ENCODE measurements around the gene ASS1.

The ASS1 gene

DNA sequence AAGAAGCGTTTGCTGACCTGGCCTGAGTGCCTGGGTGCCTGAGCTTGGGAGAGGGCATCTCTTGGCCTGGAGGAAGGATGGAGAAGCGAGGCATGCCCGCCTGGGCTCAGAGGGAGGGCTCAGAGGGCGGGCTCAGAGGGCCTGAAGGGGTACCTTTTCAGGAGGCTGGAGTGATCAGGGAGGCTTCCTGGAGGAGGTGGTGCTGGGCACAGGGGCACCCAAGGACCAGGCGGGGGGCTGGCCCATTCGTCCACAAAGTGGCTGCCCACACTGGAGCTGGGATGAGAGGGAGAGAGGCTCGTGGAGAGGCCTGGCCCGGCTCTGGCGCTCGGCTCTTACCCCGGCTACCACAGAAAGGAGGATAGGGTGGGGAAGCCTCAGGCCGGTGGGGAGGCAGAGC lies 32.8 kb downstream of the ASS1 start:
- no peak for DNase-seq

DNA sequence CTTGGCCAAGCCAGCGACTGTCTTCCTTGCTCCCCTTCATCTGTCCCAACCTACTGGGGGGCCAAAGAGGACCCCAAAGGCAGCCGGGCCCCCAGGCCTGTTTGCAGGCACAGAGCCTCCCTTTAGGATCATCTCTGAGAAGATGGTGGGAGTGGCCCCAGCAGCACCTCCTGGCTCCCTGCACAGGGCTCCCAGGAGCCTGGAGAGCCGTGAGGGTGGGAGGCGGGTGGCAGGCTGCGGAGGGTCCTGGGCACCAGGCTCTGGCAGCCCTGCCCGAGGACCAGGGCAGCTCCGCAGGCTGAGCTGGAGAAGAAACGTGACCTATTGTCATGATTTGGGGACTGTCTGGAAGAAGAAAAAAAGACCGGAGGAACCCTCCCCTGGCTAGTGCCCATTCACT lies 33.4 kb downstream of the ASS1 start:
- DNase-seq, result no peak

DNA sequence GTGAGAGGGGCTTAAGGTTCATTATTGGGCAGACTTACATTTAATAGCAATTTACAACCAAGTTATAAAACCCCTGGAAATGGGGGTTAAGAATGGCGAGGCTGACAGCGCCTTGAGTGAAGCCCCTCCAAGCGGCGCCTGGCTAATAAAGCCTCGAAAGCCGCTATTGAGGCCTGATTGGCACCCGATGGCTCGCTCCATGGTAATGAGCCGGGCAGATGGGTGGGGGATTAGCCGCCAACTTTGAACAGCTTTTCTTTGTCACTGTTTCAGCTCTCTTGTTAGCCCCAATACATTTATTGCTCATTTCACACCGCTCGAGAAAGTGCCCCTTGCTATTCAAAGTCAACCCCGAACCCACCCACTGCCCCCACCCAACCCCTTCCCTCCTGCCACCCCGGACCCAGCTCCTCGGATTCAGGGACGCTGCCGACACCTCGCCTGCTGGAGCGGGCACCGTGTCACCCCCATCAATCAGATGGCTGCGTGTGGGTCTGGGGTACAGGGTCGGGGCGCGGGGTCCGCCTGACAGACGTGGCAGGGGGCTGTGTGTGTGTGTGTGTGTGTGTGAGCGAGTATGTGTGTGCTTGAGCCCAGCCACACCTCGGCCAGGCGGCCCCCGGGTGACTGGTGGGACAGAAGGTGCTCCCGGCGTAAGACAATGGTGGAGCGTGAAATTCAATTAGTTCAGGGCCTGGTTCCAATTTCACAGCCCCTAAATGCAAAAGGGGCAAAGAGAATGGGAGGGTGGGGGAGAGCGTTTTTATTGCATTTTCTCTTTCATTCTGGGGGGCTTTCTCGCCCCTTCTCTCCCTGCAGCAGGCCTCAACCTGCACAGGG lies 34.2 kb downstream of the ASS1 start:
- DNase-seq, result no peak

DNA sequence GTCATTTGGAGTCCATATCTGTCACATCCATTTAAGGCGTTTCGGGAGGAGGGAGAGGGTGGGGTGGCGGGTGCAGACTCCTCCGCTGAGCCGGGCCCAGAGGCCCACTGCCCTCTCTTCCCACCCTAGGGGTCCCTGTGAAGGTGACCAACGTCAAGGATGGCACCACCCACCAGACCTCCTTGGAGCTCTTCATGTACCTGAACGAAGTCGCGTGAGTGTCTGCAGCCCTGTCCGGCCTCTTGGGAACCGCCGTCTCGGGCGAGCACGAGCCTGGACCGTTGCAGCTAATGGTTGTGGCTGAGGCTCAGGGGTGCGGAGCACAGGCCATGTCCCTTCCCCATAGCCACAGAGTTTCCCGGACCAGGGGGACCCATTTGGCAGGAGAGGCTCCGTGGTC lies 34.8 kb downstream of the ASS1 start:
- no peak for DNase-seq

DNA sequence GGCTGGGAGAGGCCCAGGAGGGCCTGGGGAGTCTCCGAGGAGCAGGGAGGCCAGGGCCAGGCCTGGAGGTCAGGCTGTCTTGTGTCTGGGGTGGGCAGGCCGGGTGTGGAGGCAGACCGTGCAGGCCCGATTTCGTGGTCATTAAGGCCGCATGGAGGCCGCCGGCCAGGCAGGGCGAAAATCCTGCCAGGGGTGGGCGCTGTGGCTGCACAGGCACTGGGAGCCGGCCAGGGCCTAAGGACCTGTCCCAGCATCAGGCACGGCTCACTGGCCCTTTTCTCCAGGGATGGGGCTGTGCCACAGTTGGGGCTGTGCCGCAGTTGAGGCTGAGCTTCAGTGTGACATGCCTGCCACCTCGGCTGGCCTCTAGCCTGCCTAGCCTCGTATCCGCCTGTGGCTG lies 35.9 kb downstream of the ASS1 start:
- DNase-seq, result no peak

DNA sequence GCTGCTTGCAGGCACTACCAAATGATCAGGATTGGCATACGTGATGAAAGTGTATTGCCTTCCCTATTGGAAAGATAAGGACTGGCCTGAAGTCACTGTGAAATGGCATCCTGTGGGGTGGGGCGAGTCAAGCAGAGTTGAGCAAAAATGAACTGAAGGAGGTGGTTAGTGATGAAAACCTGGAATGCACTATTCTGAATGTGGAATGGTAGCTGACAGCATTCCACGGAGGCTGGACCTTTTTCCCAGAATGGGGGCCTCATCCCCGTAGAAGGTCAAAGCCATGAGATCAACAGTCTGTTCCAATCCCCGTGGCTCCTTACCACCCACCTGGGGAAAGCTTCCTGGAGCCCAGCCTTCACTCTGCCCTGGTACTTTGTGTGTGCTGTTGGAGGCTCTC lies 37.7 kb downstream of the ASS1 start:
- no peak for DNase-seq

DNA sequence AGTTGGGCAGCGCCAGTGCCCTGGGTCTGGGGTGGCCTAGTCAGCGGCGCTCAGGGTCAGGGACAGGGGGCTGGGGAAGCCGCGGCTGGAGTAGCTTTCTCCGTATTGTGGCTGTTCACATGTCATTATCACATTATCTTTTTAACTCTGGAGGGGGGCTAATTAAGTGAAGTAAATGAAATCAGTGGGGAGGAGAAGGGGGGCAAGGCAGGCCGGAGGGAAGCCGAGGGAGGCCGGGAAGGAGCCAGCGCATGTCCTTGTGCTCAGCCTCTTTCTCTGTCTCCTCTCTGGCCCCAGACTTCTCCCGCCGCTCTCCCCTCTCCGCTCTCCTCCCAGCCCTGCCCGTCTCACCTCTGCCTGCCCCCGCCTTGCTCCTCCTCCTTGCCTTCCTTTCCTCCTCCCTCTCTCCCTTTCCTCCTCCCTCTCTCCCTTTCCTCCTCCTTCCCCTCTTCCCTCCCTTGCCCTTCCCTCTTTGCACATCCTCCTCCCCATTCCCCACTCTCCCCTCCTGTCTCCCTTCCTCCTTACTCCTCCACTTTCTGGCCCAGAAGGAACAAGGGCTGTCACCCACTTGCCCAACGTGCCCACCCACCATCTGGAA lies 38.7 kb downstream of the ASS1 start:
- DNase-seq, result no peak

DNA sequence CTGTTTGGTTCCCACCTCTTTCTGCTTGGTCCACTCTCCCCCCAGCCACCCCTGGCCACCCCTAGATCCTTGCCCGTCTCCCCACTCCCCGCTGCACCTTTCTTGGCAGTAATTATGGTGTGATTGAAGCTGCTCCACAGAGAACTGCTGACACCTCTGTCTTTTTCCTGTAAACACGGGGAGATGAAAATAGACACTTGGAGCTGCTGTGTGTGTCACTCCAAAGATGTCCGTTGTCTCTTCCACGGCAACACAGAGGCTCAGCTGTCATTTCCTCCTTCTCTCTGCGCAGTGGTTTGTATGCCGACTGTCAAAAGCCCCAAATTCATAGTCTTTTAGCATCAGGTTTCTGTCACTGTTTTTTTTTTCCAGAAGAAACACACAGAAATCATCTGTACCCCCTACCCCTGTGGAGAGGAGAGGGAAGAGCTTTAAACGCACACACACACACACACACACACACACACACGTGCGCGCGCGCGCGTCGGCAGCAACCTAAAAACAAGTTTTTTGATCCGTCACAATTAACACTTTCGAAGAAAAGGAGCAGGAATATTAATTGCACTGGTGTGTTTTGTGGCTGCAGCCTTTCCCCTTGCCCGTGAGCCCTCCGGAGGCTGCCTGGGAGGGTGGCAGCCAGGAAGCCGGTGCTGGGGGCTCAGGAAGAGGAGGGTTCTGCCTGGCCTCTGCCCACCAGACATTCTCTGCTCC lies 39.8 kb downstream of the ASS1 start:
- DNase-seq, result no peak

DNA sequence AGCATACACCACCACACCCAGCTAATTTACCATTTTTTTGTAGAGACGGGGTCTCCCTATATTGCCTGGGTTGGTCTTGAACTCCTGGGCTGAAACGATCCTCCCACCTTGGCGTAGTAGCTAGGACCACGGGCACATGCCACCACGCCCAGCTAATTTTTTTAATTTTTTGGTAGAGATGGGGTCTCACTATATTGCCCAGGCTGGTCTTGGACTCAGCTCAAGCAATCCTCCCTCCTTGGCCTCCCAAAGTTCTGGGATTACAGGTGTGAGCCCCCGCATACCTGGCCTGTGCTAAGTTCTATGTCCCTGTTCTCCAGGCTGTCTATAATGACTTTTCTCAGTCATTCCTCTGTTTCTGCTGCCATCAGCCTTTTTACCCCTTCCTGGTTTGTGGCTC lies 41.3 kb downstream of the ASS1 start:
- no peak for DNase-seq

DNA sequence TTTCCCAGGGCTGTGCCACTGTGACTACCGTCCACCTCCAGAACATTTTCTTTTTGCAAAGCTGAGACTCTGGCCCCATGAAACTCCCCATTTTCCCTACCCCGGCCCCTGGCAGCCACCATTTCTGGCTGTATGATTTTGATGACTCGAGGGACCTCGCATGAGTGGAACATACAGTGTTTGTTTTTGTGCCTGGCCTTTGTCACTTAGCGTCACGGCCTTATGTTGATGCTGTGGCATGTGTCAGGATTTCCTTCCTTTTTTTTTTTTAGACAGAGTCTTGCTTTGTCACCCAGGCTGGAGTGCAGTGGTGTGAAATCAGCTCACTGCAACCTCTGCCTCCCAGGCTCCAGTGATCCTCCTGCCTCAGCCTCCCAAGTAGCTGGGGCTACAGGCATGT lies 42.7 kb downstream of the ASS1 start:
- DNase-seq, result no peak

DNA sequence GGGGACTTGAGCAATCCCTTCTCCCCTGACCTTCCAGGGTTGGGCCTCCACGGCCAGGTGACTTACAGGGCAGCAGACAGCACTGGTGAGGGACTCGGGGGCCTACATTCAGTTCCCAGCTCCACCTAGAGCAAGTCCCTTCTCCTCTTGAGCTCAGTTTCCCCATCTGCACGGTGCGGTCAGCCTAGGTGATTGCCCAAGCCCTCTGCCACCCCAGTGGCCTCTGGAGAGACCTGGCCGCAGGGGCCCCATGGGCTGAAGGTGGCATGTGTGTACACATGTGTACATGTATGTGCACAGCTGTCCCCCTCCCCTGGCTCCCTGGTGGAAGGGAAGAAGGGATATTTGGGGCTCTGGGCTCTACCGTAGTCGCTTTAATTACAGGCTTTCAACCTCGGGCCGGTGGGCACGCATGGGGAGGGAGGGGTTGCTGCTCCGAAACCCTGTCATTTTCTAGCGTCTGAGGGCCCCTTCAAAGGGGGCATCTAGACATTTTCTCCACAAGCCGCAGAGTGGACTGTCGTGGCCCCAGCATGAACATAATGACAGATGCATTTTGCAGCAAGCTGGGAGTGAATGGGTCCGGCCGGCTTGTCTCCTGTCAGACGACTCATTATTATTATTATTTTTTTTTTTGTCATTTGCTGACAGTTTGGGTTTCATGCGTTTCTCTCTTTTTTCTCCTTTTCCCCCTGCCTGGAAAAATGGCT lies 44.0 kb downstream of the ASS1 start:
- no peak for DNase-seq

DNA sequence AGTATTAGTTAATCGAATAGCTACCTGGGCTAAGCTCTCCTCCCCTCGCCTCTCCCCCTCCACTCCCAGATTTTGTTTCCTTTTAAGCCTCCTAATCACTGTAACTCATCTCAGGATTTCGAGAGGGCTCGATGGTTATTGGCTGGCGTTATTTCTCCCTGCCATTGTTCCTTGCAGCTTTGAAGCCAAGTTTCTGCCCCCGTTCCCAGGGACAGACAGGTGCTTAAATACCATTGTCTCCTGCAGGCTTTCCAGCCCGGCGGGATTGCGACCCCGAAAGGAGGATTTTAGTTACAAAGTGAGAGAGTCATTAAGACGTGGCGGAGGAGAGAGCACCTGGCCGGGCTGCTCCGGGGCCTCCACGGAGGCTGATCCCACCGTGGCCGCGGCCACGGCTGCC lies 46.2 kb downstream of the ASS1 start:
- no peak for DNase-seq

DNA sequence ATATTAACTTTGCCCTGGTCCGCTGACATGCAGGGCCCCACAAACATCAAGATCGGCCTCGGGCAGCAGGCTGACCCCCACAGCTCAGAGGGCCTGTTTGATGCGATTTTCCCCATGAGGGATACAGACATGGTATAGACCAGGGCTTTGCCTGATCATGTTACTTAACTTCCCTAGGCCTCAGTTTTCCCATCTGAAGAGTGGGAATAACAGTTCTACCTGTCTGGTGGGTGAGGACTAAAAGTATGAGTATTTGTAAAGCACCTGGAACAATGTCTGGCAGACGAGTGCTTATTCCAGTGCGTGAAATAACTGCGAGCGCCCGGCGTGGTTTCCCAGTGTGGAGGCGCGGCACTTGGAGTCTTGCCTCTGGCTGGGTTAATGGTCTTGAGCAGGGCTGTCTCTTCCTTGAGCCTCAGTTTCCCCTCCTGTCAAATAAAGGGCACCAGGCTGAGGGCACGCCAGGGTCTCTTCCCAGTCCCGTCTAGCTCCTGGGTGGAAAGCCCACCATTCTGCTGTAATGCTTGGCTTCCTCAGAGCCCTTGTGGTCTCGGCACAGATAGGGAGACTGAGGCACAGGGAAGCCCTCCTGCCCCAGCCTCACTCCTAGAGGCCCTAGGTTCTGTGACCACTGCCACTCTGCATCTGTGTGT lies 47.2 kb downstream of the ASS1 start:
- DNase-seq, result no peak

DNA sequence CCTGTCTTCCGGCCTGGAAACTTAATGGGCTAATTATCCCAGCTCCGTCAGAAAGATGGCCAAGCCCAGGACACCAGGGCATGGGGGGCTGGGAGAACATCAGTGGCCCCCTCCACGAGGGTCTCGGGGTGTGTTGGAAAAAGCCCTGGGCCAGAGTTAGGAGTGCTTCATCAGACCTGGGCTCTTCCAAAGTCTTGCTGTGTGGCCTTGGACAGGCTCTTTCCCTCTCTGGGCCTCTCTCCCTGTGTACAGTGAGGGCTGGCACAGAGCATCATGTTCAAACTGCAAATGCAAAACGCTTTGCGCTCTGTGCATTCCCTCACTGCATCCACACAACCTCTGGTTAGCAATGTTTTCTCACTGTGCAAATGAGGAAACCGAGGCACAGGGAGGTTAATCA lies 48.3 kb downstream of the ASS1 start:
- DNase-seq, result no peak

DNA sequence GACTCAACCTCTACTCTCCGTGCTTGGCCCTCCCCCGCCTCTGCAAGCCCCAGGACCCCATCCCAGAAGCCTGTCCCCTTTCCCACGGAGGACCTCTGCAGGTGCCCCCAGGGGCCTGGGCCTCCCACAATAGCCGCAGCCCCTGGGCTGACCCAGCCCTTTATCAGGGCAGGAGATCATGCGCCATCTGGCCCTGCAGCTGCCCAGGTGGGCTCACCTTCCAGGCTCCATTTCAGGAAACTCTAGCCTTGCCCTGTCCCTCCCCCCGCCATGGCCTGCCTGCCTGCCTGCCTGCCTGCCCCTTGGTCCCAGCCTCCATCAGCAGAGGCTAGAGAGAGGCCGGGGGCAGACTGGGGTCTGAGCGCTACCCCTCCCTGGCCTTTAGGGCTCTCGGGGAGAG lies 48.7 kb downstream of the ASS1 start:
- DNase-seq, result no peak

DNA sequence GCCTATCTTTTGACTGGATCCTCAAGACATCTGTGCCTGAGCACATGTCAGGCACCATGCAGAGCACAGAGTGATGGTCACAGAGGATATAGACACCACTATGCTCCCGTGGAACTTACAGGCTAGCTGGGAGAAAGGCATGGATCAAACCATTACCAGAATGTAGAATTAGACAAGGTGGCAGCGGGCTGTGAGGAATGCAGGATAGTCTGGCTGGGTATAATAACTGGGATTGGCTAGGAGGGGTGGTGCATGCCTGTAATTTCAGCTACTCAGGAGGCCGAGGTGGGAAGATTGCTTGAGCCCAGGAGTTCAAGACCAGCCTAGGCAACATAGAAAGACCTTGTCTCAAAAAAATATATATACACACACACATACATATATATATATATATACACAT lies 50.3 kb downstream of the ASS1 start:
- no peak for DNase-seq

DNA sequence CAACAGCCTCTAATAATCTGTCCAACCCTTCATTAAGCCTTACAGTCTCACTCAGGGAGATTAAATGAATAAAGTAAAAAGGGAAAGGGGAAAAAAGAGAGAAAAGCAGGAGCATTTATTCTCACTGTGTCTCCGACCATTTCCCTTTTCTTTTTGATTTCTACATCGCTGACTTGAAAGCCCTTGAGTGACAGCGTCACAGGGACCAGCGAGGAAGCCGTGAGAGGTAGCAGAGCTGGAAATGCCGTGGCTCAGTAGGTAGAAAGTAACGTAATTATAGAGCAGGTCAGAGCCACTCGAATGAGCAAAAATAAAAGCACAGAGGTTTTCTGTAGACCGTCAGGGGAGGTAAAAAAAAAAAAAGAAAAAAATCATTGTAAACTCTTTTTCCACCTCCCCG lies 52.4 kb downstream of the ASS1 start:
- DNase-seq, result no peak

DNA sequence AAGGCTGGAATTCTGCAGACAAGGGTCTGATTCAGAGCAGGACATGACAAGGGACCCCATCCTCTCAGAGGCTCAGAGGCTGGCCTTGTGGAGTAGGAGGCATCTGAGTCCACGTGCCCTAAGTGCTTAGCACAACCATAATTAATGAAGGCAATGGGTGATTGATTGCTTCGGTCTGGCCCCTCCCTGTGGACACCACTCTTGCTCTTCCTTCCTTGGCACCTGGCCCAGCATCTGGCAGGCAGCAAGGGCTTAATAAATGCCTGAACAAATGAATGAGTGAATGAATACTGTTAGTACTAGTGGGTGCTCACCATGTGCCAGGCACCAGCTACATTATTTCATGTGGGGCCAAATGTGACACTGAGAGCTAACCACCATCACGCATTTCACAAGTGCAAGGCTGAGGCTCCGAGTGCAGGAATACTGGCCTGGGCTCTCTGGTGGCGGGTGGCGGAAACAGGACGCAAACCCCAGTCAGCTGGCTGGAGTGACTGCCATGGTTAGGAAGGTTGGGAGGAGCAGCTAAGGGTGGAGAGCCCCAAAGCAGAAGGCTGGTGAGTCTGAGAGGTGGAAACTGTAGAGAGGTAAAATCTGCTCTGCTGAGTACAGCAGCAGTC lies 53.6 kb downstream of the ASS1 start:
- no peak for DNase-seq

DNA sequence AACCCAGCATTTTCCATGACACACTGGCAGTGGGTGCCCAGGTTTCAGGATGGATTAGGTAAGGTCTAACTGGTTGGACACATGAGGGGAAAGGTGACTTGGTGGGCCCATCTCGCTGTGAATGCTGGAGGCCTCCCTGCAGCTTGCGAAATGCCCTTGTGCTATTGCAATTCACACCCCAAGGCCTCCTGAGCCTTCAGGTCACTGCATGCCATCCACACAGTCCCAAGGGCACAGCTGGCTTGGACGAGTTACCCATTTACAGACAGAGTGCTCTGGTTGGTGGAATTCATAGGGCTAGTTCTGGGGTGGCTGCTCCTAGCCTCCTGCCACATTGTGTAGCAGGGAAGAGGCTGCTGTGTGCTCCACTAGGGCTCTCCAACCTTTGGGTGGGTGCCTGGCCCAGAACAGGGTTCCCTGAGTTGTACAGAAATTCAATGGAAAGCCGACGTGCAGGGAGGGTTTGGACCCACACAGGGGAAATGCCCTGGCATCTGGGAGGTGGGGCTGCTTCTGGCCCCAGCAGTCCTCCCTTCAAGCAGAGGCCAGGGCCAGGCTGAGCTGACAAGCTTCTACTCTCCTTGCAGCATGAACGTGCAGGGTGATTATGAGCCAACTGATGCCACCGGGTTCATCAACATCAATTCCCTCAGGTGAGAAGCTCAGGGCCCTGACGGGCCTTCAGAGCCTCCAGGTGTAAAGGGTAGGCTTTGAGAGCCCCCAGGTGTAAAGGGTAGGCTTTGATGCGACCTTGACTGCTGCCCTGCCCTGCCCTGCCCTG lies 54.3 kb downstream of the ASS1 start:
- DNase-seq, result no peak

DNA sequence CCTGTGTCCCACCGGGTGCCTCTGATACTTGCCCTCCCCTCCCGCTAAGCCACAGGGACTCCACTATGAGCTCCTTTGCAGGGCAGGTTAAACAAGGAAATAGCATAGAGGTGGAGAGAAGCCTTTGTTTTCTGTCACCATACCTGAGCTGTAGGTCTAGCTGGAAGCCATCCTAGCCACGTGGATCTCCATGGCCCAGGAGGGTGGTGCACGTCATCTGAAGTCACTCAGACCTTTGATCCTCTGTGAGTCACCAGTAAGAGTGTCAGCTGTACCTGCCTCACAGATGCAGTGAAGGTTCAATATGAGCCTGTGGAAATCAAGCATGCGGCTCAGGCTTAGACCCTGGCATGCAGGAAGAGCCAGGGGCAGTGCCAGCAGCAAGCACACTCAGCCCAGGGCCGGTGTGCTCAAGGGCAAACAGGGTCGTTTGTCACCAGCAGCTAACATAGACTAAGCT lies 55.1 kb downstream of the ASS1 start:
- DNase-seq, result no peak

DNA sequence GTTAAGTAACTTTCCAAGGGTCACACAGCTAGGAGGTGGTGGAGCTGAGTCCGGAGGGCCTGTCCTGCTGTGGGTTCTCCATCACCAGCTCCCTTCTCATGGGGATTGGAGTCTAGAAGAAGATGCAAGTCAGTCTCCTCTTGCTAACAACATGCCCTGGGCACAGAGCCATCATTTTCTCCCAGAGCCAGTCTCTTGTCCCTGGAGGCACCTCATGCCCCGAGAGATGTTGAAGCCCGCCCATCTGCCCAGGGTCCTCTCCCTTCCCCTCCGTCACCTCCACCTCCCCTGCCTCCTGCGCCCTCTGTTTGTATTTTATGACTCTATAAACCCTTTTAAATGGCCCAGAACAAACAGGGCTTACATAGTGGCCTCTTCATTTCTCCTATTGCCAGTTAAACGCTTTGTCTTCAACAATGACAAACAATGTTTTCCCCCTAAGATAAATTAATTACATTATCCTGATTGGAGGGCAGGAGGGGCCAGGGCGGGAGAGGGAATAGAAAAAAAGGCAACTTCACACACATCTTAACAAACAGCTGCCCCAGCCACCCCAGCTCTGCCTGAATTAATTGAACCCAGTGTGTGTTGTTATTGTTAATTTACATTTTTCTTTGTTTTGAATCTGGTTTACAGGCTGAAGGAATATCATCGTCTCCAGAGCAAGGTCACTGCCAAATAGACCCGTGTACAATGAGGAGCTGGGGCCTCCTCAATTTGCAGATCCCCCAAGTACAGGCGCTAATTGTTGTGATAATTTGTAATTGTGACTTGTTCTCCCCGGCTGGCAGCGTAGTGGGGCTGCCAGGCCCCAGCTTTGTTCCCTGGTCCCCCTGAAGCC lies 55.8 kb downstream of the ASS1 start:
- DNase-seq, result no peak
